Urinary bladder (tissue), 4 donors: ENCODE measurements around the gene STT3B. TPM values are rescaled to one million over a fixed set of nuclear protein-coding genes. Genes with fewer than 3 reads are reported as not detected.
"Not testable (repeated sequence)": the region's sequence is repeated elsewhere in the genome, so short reads cannot be mapped to it uniquely, and the experiment has no call there.

ENCODE experiments used
- DNase-seq: peaks from one replicate; pipeline ENCODE4 v3.0.0-alpha.2; 2015; ENCODE audit errors: extremely low spot score
- H3K27ac ChIP-seq: one replicate; pipeline ENCODE4 v1.5.1; 2013; ENCODE audit warnings: low read depth, mild to moderate bottlenecking, moderate library complexity
- H3K36me3 ChIP-seq: one replicate; pipeline ENCODE4 v1.6.1; 2013; ENCODE audit warnings: mild to moderate bottlenecking, moderate library complexity; ENCODE audit not compliant: insufficient read depth
- H3K4me1 ChIP-seq: one replicate; pipeline ENCODE4 v1.6.1; 2013; ENCODE audit warnings: mild to moderate bottlenecking, moderate library complexity; ENCODE audit not compliant: insufficient read depth
- H3K4me3 ChIP-seq: one replicate; pipeline ENCODE4 v1.5.1; 2013; ENCODE audit warnings: low read depth, low read length
- WGBS: extraction: QIAGEN DNeasy Blood & Tissue Kit; methylation state at CpG from one replicate; pipeline ENCODE4 v1.1.7; 2013; 5-methylcytosine and 5-hydroxymethylcytosine counted together
- polyA plus RNA-seq: library from polyadenylated mRNA; stranded (reverse); fragments of 200-250 nt; gene quantifications from one replicate; pipeline ENCODE4 v1.2.3, GENCODE V29; 2013
- total RNA-seq: library from RNA; depleted of rRNA; stranded (reverse); fragments of >200 nt; gene quantifications from one replicate; pipeline ENCODE4 v1.2.3, GENCODE V29; 2014
- donor health status: healthy with polysubstance abuse.
- donor health status: healthy.

Gene STT3B
- total and polyA plus RNA-seq, 2 donors, result 57.2 to 220 TPM

DNA sequence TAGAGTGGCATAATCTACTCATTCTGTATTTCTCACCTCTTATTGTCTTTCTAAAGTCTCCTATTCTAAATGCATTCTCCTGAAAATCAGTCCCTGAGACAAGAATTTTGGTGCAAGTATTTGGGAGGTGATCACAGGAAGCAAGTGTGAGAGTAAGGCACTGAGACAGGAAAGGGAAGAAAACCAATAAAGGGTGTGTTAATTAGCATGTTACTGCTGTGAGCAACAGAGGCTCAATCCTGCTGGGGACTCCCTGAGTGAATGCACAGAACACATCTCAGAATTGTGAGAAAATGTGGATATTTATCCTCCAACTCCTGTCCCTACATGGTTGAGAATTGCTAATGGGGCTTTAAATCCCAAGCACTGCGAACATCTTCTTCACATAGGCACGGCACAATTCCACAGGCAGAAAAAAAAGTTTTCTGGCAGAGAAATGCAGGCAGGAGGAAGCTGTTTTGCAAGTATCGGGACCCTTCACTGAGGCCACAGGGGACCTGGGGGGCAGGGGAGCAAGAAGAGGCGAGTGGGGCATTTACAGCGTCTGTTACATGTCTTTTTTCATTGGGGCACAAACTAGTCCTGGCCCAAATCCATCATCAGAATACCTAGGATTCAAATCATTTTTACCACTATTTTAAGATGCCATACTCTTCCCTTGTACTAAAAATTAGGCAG is 27.2 kb upstream of the STT3B start:
- Histone ChIP-seq H3K4me1 (no peaks in the 10 kb centered on the region), H3K36me3 (no peaks in the 10 kb centered on the region), H3K27ac (no peak overlapping the region), H3K4me3 (no peak overlapping the region)
- 55% methylated on average over 5 of the region's 5 CpGs for WGBS
- DNase-seq, result no peak

DNA sequence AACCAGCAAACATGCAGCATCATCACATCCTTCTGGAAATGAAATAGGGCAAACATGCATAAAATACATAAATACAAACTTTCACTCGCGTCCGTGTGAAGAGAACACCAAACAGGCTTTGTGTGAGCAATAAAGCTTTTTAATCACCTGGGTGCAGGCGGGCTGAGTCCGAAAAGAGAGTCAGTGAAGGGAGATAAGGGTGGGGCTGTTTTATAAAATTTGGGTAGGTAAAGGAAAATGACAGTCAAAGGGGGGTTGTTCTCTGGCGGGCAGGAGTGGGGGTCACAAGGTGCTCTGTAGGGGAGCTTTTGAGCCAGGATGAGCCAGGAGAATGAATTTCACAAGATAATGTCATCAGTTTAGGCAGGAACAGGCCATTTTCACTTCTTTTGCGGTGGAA is 26.2 kb upstream of the STT3B start:
- H3K4me3 ChIP-seq, H3K27ac ChIP-seq, DNase-seq, H3K36me3 ChIP-seq, H3K4me1 ChIP-seq: not testable (repeated sequence)
- WGBS, result 79% methylated on average over 7 of the region's 7 CpGs

DNA sequence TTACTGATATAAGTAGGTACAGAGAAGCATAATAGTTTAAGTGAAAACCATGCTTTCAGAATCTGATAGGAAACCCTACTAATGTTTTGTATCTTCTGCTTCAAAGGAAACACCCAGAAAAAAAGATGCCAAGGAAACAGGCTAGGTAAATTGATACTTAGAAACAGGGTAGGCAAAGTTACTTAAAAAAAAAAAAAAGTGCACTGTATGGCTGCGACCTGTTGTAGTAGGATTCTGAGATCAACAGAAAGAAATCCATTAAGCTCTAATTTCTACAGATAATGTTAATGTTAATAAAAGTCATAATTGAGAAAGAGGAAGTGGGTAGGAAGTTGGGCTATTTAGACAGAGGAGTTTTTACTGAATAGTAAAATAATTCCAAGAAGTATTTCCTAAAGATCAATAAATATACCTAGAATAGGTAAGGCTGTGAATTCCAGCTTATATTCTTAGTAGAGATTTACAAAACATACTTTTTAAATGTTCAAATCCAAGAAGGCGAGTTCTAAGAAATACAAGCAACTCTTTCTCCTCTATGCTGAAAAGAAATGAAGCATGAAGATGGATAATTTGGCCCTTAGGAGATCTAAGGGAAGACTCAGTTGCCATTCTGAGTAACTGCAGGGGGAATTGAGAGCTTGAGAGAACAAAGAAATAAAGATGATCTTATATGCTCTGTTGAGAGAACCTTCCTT is 24.1 kb upstream of the STT3B start:
- DNase-seq, result no peak
- 89% methylated on average over 2 of the region's 2 CpGs for WGBS

DNA sequence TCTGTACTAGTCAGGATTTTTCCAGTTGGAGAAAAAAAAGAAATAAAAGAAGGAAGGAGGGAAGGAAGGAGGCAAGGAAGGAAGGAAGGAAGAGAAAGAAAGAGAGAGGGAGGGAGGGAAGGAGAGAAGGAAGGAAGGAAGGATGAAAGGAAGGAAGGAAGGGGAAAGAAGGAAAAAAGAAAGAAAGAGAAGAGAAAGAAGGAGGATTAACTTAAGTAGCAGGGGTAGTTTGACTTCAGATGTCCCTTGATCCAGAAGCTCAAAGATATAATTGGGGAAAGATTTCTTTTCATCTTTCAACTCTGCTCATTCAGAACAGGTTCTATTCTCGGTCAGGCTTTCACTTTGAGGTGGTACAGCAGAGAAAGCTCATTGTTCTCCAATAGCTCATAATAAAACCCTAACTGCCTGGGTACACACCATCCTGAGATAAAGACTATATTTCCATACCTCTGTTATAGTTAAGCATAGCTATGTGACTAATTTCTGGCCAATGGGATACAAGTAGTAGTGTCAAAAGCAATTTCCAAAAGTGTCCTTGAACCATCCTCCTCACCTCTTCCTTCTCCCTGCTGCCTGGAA is 23.5 kb upstream of the STT3B start:
- 81% methylated on average over 1 of the region's 1 CpG for WGBS
- DNase-seq, result no peak
- Histone ChIP-seq H3K4me3 (no peak overlapping the region), H3K36me3 (no peaks in the 10 kb centered on the region), H3K4me1 (no peaks in the 10 kb centered on the region), H3K27ac (no peak overlapping the region)

More for the DNA sequence above, 24.1 kb upstream of the STT3B start:
- Histone ChIP-seq H3K4me1 (no peaks in the 10 kb centered on the region), H3K27ac (no peak overlapping the region), H3K36me3 (no peaks in the 10 kb centered on the region), H3K4me3 (no peak overlapping the region)

DNA sequence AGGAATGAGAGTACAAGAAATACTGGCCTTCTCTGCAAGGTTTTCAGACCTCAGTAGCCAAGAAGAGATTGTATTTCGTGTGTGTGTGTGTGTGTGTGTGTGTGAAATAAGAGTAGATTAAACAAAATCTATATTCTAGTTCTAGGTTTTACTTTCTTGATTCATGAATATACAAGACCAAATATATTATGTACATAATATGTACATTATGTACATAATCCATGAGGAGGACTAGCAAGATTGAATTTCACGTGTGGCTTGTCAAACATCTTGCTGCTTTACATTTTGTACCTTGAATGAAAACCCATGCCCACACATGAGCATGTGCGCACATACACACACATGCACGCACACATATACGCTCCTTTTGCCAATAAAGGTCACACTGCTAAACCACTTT is 18.2 kb upstream of the STT3B start:
- H3K27ac ChIP-seq, result no peak overlapping the region
- DNase-seq, result no peak
- WGBS, result 92% methylated on average over 5 of the region's 5 CpGs
- no peaks in the 10 kb centered on the region for H3K4me1 ChIP-seq
- no peak overlapping the region for H3K4me3 ChIP-seq
- H3K36me3 ChIP-seq, result no peaks in the 10 kb centered on the region

DNA sequence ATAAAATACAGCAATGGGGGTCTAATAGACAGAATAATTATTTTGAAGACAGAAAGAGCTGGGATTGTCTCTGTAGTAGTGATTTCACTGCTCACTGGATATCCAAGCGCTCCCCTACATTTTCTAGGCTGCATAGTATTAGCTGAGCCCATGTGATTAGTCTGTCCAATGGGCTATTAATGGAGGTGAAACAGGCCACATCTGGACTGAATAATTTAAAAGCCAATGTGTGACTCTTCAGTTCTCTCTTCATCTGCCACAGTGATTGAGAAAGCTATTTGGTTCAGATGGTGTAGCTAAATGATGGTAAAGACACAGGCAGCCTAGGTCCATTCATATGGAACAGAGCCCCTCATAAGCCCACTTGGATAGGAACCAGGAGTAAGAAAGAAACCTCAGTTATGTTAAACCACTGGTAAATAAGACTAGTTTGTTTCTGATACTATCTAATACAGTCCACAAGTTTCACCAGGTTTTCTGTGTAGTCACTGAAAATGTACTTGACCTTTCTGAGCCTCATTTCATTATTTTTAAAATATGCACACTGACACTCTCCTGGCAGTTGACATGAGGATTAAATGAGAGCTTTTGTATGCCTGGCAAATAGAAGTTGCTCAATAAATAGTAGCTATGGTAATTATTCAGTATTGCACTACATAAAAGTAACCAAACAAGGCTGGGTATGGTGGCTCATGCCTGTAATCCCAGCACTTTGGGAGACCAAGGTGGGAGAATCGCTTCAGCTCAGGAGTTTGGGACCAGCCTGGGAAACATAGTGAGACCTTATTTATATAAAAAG is 17.0 kb upstream of the STT3B start:
- no peaks in the 10 kb centered on the region for H3K36me3 ChIP-seq
- WGBS, result 97% methylated on average over 2 of the region's 2 CpGs
- no peak overlapping the region for H3K4me3 ChIP-seq
- H3K4me1 ChIP-seq, result no peaks in the 10 kb centered on the region
- DNase-seq, result no peak
- H3K27ac ChIP-seq, result no peak overlapping the region

DNA sequence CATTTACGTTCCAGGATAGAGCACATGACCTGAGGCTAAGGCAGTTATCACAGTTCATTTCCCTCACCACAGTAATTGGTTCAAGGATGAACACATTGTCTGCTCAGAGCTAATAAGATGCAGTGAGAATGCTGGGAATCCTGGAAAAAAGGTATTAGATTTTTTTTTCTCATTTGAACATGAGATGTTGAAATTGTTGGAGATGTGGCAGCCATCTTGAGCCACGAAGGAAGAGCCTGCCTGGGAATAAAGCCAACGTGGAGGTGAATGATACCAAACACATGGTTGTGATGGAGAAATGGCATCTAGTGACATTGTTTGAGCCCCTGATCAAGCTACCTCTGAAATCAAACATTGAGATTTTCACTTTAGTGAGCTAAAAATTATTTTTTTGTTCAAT is 16.0 kb upstream of the STT3B start:
- Histone ChIP-seq H3K36me3 (no peaks in the 10 kb centered on the region), H3K27ac (no peak overlapping the region), H3K4me1 (no peaks in the 10 kb centered on the region), H3K4me3 (no peak overlapping the region)
- WGBS, result 88% methylated on average over 3 of the region's 3 CpGs
- no peak for DNase-seq

DNA sequence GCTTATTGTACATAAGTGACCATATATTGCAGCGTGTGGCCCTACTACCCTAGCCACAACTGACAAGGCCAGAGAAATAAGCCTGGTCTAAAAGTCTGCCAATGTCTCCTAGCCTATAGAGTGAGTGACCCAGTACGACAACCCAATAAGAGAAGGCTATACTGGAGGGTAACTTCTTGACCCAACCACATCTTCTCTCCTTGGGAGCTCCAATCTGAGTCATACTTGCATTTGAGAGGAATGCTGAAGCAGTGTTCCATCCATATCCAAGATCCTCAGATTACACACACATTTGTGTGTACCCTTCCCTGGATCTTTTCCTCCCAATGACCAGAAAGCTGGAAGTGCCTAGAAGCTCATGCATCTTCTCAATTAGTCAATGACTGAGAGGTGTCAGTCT is 11.3 kb upstream of the STT3B start:
- DNase-seq, result no peak
- H3K4me3 ChIP-seq, result no peak overlapping the region
- WGBS, result over 99% methylated on average over 2 of the region's 2 CpGs
- H3K4me1 ChIP-seq, result no peaks in the 10 kb centered on the region
- H3K27ac ChIP-seq, result no peak overlapping the region
- no peaks in the 10 kb centered on the region for H3K36me3 ChIP-seq

DNA sequence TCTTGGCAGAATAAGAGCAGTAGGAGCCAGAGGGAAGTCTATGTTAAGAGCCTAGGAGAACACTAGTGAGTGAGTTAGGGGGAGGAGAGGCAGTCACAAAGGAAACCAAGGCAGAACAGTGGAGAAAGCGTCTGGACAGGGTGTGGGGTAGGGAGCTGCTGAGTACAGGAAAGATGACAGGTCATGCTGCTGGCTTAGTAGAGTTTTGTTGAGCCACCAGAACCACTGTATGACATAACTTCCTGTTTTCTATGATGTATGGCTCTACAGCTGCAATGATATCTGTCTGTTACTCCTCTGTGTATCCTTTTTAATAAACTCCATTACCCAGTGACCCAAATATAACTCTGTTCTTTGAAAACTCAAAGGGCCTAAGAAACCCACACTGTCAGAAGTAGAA is 10.6 kb upstream of the STT3B start:
- Histone ChIP-seq H3K36me3 (no peaks in the 10 kb centered on the region), H3K4me3 (no peak overlapping the region), H3K27ac (no peak overlapping the region), H3K4me1 (no peaks in the 10 kb centered on the region)
- no peak for DNase-seq
- 73% methylated on average over 1 of the region's 1 CpG for WGBS

DNA sequence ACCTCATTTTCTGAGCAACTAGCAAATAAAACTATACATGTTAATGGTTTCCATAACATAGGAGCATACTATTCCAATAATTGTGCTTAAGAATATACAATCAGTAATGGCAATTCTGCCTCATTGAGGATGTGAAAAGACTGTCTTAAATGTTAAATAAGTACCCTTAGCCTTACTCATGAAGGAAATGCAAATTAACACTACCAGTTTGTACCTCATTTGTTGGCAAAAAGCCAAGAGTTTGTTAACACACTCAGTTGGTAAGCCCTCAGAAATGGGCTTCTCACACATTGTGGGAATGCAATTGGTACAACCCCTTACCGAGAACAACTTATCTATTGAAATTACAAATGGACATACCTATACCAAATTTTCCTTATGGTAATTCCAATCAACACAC is 9.2 kb upstream of the STT3B start:
- H3K27ac ChIP-seq, result no peak overlapping the region
- DNase-seq, result no peak
- no peaks in the 10 kb centered on the region for H3K4me1 ChIP-seq
- 92% methylated on average over 1 of the region's 1 CpG for WGBS
- H3K36me3 ChIP-seq, result no peaks in the 10 kb centered on the region
- no peak overlapping the region for H3K4me3 ChIP-seq

DNA sequence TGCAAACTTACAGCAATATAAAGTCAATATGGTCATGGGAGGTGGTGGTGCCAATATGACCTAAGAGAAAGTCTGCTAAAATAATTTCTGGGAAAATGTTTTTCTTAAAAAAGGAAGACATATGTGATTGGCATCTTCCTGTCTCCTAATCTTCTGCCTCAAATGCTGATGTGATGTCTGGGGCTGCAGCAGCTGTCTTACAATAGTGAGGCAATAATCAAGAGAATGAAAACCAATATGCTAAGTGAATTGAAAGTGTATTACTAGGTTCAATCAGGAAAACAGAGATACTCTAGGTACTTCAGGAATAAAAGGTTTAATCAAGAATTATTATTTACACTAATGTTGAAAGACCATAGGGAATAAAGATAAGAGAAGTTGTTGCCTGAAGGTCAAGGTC is 7.2 kb upstream of the STT3B start:
- no peak overlapping the region for H3K4me3 ChIP-seq
- H3K27ac ChIP-seq, result no peak overlapping the region
- no peaks in the 10 kb centered on the region for H3K4me1 ChIP-seq
- DNase-seq, result no peak
- H3K36me3 ChIP-seq, result no peaks in the 10 kb centered on the region

DNA sequence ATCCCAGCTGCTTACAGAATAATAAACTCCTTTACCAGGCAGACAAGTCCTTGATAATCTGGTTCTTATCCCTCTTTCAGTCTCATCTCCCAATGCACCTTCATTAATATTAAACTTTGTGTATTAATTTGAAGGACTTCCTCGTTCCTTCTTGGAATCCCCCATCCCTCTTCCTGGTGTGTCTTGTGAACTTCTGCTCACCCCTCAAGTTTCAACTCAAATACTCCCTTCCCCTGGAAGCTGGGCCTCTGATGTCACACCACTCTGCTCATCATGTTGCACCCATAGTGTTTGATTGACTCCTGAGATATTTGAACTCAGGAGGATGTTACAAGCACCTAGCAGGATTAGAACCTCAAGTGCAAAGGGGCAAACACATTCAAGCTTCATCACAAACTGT is 3.3 kb upstream of the STT3B start:
- H3K4me3 ChIP-seq, result no peak overlapping the region
- WGBS, result 0% methylated on average over 1 of the region's 1 CpG

DNA sequence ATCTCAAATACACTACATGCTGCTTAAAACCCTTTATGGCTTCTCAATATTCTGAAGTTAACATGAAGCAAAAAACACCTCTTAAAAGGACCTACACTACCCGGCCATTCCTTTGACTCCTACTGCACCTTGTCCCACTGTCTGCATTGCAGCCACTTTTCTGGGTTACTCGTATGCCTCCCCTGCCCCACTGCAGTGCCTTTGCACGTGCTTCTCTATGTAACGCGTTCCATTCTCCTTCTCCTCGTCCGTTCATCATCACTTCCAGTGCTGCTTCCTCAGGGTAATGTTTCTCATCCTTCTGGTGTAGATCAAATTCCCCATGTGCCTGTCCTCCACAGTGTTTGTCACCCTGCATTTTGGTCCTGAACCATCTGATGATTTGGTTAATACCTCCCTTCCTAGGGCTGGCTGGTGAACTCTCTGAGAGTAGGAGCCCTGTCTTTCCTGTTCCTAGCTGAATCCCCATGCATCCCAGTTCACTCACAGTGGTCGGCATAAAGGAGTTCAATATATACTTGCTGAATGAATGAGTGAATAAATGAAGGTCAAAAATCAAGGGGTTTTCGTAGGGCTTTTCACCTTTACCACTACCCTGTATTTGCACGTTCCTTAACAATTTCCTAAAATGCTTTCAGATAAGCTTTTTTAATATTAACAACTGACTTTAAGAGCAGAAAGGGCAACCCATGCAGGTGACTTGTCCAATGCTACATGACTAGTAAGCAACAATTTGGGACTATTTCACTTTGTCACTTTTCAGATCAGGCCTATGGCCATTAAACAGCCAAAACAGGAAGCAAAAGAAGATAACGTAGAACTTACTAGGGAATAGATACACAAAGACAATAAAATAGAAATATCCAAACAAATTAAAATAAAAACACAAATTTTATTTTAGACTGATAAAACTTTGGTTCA is 2.4 kb upstream of the STT3B start:
- no peak for DNase-seq
- Histone ChIP-seq H3K27ac (no peak overlapping the region), H3K4me3 (no peak overlapping the region), H3K4me1 (no peaks in the 10 kb centered on the region), H3K36me3 (no peaks in the 10 kb centered on the region)
- WGBS, result 95% methylated on average over 11 of the region's 11 CpGs

More for the DNA sequence above, 3.3 kb upstream of the STT3B start:
- DNase-seq, result no peak
- Histone ChIP-seq H3K4me1 (no peaks in the 10 kb centered on the region), H3K36me3 (no peaks in the 10 kb centered on the region), H3K27ac (no peak overlapping the region)
